Measurements from ENCODE around the gene HNF1B.

Gene HNF1B

DNA sequence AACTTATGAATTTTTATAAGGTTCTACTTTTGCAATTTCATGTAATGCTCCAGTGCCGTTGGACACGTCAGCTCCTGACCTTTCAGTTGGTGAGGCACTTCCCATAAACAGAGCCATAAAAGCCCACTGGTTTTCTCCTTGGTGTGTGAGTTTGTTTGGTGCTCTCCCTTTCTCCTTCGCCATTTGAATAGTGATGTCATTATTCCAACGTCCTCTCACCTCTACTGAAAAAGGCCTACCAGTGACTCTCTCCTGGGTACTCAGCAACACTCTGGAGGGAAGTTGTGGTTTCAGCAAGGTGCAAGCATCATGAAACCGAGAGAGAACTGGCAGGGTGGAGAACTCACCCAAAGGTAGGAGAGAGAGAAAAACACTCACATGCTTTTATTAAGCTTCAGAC lies 29.6 kb upstream of the HNF1B start:
- no peaks in the 10 kb centered on the region for H3K27me3 ChIP-seq (ENCODE audit: control insufficient read depth, insufficient read depth, low read length)
- no peak overlapping the region for H3K9ac ChIP-seq (ENCODE audit: low read length)
- no peak overlapping the region for H3K27ac ChIP-seq (ENCODE audit: low read depth, low read length)
- H3K4me3 ChIP-seq (ENCODE audit: low read length), result no peak overlapping the region
- no peaks in the 10 kb centered on the region for H3K36me3 ChIP-seq (ENCODE audit: control insufficient read depth, insufficient read depth, low read length)
- no peaks in the 10 kb centered on the region for H3K4me1 ChIP-seq (ENCODE audit: control insufficient read depth, insufficient read depth, low read length)

DNA sequence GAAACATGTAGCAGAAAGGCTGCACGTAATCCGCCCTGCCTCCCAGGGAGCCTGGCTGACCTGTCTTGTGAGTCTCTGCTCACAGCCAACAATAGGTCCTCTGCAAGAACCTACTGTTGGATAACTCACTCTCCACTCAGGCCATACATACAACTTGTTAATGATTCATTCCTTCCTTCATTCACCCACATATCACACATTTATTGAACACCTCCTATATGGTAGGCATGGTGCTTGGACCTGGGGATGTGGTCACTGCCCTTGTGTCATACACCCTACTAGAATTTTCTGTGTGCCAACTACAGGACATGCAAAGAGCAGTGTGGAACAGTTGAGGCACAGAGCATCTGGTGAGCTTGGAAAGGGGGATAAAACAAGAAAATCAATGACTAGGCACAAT lies 28.1 kb upstream of the HNF1B start:
- H3K27me3 ChIP-seq (ENCODE audit: control insufficient read depth, insufficient read depth, low read length), result no peaks in the 10 kb centered on the region
- H3K36me3 ChIP-seq (ENCODE audit: control insufficient read depth, insufficient read depth, low read length), result no peaks in the 10 kb centered on the region
- H3K9ac ChIP-seq (ENCODE audit: low read length), result no peak overlapping the region
- H3K27ac ChIP-seq (ENCODE audit: low read depth, low read length), result no peak overlapping the region
- no peak overlapping the region for H3K4me3 ChIP-seq (ENCODE audit: low read length)
- no peaks in the 10 kb centered on the region for H3K4me1 ChIP-seq (ENCODE audit: control insufficient read depth, insufficient read depth, low read length)

DNA sequence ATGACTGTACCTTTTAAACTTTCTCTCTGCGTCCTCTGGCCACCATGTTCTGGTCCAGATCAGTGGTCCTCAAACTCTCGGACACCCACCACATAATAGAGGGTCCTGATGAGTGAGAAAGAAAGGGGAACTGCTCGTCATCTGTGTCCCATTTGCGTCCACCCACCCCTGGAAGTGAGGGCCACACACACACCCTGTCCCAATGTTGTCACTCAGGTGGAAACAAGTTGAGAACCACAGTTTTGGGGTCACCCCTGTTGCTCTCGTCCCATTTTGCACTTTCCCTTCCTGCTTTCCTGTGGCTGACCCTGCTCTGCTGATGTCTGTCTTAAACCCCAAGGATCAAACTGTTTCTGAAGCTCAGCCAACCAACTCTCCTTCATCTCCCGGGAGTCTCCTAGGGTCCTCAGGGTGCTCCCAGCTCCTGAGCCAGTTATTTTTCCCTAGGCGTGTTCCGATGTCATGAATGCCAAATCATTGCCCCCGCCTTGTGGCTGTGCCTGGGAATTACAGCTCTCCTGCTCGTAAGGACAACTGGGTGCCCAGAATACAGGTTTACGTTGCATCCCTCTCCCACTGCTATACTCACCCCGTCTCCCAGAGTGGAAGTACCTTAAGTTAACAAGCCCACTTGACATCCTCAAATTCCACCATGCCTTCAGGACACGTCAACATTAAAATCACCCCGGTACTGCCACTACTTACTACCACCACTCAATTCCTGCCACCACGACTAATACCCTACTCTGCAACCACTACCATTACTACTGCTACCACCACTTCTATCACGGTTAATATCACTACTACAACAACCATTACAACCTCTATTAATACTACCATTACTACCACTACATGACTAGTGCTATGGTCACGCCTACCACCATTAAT lies 26.0 kb upstream of the HNF1B start:
- H3K27me3 ChIP-seq (ENCODE audit: control insufficient read depth, insufficient read depth, low read length), result no peaks in the 10 kb centered on the region
- H3K4me1 ChIP-seq (ENCODE audit: control insufficient read depth, insufficient read depth, low read length), result no peaks in the 10 kb centered on the region
- no peaks in the 10 kb centered on the region for H3K36me3 ChIP-seq (ENCODE audit: control insufficient read depth, insufficient read depth, low read length)
- no peak overlapping the region for H3K27ac ChIP-seq (ENCODE audit: low read depth, low read length)
- no peak overlapping the region for H3K4me3 ChIP-seq (ENCODE audit: low read length)
- H3K9ac ChIP-seq (ENCODE audit: low read length), result no peak overlapping the region

DNA sequence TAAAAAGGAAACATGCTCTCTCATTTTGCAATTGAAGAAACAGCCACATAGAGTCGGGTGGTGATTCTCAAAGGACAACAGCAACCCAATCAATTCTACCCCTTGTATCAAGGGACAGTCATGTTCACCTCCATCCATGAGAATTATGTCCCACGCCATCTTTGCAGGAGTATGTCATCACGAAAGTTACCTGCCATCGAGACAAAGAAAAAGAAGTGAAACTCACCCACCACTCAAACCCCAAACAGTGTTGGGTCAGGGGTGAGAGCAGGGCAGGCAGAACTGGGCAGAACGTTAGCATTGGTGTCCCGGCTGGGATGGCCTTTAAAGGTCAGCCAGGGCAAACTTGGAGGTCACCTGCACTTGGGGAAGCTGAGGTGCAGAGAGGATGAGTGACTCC lies 24.2 kb upstream of the HNF1B start:
- Histone ChIP-seq H3K36me3 (ENCODE audit: control insufficient read depth, insufficient read depth, low read length) (no peaks in the 10 kb centered on the region), H3K27me3 (ENCODE audit: control insufficient read depth, insufficient read depth, low read length) (no peaks in the 10 kb centered on the region)

DNA sequence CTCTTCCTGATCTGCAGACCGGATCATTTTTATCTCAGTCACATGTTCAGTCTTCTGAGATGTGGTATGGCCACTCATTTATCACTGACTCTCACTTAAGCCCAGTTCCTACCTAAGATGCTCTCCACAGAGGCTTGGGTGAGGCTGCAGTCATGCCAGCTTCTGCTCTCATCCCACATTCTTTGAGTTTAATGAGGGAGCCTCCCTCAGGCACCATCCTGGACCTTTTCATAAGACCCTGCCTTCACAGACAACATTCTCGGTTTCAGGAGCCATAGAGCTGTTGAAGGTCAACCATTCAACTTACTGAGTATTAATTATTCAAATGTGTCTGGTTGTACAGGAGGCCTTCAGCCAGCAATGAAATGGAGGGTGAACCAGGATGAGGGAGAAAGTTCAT lies 23.6 kb upstream of the HNF1B start:
- Histone ChIP-seq H3K36me3 (ENCODE audit: control insufficient read depth, insufficient read depth, low read length) (no peaks in the 10 kb centered on the region), H3K4me3 (ENCODE audit: low read length) (no peak overlapping the region), H3K4me1 (ENCODE audit: control insufficient read depth, insufficient read depth, low read length) (no peaks in the 10 kb centered on the region), H3K27me3 (ENCODE audit: control insufficient read depth, insufficient read depth, low read length) (no peaks in the 10 kb centered on the region), H3K27ac (ENCODE audit: low read depth, low read length) (no peak overlapping the region), H3K9ac (ENCODE audit: low read length) (no peak overlapping the region)

More for the DNA sequence above, 24.2 kb upstream of the HNF1B start:
- H3K4me3 ChIP-seq (ENCODE audit: low read length), result no peak overlapping the region
- no peak overlapping the region for H3K9ac ChIP-seq (ENCODE audit: low read length)
- no peaks in the 10 kb centered on the region for H3K4me1 ChIP-seq (ENCODE audit: control insufficient read depth, insufficient read depth, low read length)
- no peak overlapping the region for H3K27ac ChIP-seq (ENCODE audit: low read depth, low read length)

DNA sequence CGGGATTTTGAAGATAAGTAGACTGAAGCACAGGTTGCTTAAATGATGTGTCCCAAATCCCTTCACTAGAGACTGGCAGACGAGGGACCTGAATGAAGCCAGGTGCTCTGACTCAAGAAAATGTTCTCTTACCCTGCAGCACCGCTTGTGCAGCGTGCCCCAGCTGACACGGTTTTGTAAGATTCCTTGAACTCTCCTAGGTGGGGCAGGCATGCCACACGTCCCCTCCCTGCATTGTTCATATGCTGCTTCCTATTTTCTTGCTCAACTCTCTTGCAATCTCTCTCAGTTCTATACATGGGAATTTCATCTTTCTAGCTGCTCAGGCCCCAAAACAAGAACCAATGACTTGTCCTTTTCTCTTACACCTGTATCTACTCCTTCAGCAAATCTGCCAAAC lies 22.1 kb upstream of the HNF1B start:
- no peak overlapping the region for H3K9ac ChIP-seq (ENCODE audit: low read length)
- no peaks in the 10 kb centered on the region for H3K27me3 ChIP-seq (ENCODE audit: control insufficient read depth, insufficient read depth, low read length)
- H3K36me3 ChIP-seq (ENCODE audit: control insufficient read depth, insufficient read depth, low read length), result no peaks in the 10 kb centered on the region
- H3K4me1 ChIP-seq (ENCODE audit: control insufficient read depth, insufficient read depth, low read length), result no peaks in the 10 kb centered on the region
- no peak overlapping the region for H3K4me3 ChIP-seq (ENCODE audit: low read length)
- H3K27ac ChIP-seq (ENCODE audit: low read depth, low read length), result no peak overlapping the region

DNA sequence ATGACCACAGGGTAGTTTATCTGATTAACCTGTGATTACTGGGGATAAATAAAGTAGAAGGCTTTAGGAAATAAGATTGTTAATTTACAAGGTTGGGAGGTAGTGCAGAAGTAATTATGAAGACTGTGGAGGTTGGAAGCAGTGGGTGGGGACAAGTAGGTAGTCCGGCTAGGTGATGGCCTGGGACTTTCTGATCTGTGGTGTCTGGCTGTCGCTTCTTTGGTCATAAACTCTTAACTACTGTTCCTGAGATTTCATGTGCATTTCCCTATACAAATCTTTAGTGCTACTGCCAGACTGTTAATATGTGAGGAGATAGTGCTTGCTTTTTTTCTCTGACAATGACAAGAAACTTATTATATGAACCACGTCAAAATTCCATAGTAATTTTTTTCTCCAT lies 19.5 kb upstream of the HNF1B start:
- Histone ChIP-seq H3K4me3 (ENCODE audit: low read length) (no peak overlapping the region), H3K9ac (ENCODE audit: low read length) (no peak overlapping the region), H3K4me1 (ENCODE audit: control insufficient read depth, insufficient read depth, low read length) (no peaks in the 10 kb centered on the region), H3K36me3 (ENCODE audit: control insufficient read depth, insufficient read depth, low read length) (no peaks in the 10 kb centered on the region), H3K27me3 (ENCODE audit: control insufficient read depth, insufficient read depth, low read length) (no peaks in the 10 kb centered on the region), H3K27ac (ENCODE audit: low read depth, low read length) (no peak overlapping the region)

DNA sequence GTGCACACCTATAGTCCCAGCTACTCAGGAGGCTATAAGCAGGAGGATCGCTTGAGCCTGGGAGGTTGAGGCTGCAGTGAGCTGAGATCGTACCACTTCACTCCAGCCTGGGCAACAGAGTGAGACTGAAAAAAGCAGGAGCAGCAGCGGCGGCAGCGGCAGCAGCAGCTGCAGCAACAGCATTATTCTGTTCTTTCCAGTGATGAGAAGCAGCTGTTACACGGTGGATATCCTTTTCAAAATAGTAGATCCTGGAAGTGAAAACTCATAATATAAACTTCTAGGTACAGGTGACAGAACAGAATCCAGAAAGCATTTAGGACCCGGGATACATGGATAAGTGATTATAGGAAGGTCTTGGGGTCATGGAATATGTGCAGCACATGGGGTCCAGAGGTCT lies 17.8 kb upstream of the HNF1B start:
- H3K36me3 ChIP-seq (ENCODE audit: control insufficient read depth, insufficient read depth, low read length), result no peaks in the 10 kb centered on the region
- no peak overlapping the region for H3K27ac ChIP-seq (ENCODE audit: low read depth, low read length)
- H3K4me1 ChIP-seq (ENCODE audit: control insufficient read depth, insufficient read depth, low read length), result no peaks in the 10 kb centered on the region
- H3K9ac ChIP-seq (ENCODE audit: low read length), result no peak overlapping the region
- no peaks in the 10 kb centered on the region for H3K27me3 ChIP-seq (ENCODE audit: control insufficient read depth, insufficient read depth, low read length)
- no peak overlapping the region for H3K4me3 ChIP-seq (ENCODE audit: low read length)

DNA sequence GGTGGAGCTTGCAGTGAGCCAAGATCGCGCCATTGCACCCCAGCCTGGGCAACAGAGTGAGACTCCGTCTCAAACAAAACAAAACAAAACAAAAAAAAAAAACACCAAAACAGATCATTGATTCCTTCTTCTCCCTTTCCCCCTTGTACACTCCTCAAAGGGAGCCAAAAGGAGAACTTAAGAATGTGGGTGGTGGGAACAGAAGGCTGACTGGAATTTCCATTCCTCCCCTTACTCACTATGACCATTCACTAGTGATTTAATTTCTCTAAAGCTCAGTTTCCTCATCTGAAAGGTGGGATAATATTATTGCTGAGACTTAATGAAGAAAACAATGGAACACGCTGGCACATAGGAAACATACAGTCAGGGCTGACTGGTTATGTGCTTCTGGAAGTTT lies 17.1 kb upstream of the HNF1B start:
- no peaks in the 10 kb centered on the region for H3K4me1 ChIP-seq (ENCODE audit: control insufficient read depth, insufficient read depth, low read length)
- H3K9ac ChIP-seq (ENCODE audit: low read length), result no peak overlapping the region
- H3K27ac ChIP-seq (ENCODE audit: low read depth, low read length), result no peak overlapping the region
- H3K27me3 ChIP-seq (ENCODE audit: control insufficient read depth, insufficient read depth, low read length), result no peaks in the 10 kb centered on the region
- H3K4me3 ChIP-seq (ENCODE audit: low read length), result no peak overlapping the region
- H3K36me3 ChIP-seq (ENCODE audit: control insufficient read depth, insufficient read depth, low read length), result no peaks in the 10 kb centered on the region

DNA sequence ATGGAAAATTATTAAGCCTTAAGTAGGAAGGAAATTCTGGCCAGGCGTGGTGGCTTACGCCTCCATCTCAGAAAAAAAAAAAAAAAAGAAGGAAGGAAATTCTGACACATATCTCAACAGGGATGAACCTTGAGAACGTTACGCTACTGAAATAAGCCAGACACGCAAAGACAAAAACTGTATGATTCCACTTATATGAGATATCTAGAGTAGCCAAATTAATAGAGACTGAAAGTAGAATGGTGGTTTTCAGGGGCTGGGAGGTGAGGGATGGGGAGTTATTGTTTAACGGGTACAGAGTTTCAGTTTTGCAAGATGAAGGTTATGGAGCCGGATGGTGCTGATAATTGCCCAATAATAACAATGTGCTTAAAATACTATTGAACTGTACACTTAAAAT lies 16.2 kb upstream of the HNF1B start:
- Histone ChIP-seq H3K27me3 (ENCODE audit: control insufficient read depth, insufficient read depth, low read length) (no peaks in the 10 kb centered on the region), H3K27ac (ENCODE audit: low read depth, low read length) (no peak overlapping the region), H3K4me1 (ENCODE audit: control insufficient read depth, insufficient read depth, low read length) (no peaks in the 10 kb centered on the region), H3K36me3 (ENCODE audit: control insufficient read depth, insufficient read depth, low read length) (no peaks in the 10 kb centered on the region), H3K4me3 (ENCODE audit: low read length) (no peak overlapping the region), H3K9ac (ENCODE audit: low read length) (no peak overlapping the region)

DNA sequence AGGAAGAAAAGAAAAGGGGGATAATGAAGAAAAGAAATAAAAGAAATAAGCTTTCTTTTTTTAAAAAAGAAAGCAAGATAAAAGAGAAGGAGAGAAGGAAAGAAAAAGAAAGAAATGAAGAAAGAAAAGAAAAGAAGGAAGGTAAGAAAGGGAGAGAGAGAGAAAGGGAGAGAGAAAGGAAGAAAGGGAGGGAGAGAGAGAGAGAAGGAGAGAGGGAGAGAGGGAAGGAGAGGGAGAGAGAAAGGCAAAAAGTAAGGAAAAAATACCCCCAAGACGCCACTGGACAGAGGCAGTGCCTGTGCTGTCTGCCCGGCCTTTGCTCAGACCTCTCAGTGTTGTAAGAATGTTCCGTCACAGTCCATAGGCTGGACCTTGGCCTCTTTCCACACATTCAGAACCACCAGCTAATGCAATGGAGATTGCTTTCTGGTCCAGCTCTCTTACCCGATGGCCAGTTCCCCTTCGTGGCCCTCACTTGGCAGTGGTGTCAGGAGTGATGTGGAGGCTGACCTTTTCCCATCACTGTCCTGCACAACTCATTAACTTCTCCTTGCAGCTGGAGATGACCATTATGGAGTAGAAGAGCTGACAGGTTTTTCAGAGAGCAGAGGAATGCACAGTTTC lies 14.3 kb upstream of the HNF1B start:
- Histone ChIP-seq H3K27me3 (ENCODE audit: control insufficient read depth, insufficient read depth, low read length) (peaks cover 2% of the 10 kb centered on the region), H3K27ac (ENCODE audit: low read depth, low read length) (no peak overlapping the region), H3K9ac (ENCODE audit: low read length) (no peak overlapping the region), H3K4me1 (ENCODE audit: control insufficient read depth, insufficient read depth, low read length) (no peaks in the 10 kb centered on the region), H3K4me3 (ENCODE audit: low read length) (no peak overlapping the region), H3K36me3 (ENCODE audit: control insufficient read depth, insufficient read depth, low read length) (no peaks in the 10 kb centered on the region)

DNA sequence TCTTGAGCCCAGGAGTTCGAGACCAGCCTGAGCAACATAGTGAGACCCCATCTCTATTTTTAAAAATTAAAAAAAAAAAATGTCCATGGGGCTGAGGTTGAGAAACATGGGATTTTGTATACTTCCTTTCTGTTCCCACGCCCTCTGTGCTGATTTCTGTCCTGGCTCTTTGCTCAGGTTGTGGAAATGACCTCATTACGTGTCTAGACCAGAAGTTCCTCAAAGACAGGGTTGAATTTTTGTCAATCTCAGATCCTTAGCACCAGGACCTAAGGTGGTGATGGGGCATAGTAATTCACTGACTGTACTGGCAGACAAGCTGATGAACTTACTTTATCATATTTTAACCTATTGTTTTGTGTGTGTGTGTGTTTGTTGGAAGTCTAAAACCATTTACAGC lies 11.2 kb upstream of the HNF1B start:
- peaks cover 2% of the 10 kb centered on the region for H3K27me3 ChIP-seq (ENCODE audit: control insufficient read depth, insufficient read depth, low read length)
- H3K9ac ChIP-seq (ENCODE audit: low read length), result no peak overlapping the region
- H3K27ac ChIP-seq (ENCODE audit: low read depth, low read length), result no peak overlapping the region
- H3K4me3 ChIP-seq (ENCODE audit: low read length), result no peak overlapping the region
- H3K4me1 ChIP-seq (ENCODE audit: control insufficient read depth, insufficient read depth, low read length), result no peaks in the 10 kb centered on the region
- H3K36me3 ChIP-seq (ENCODE audit: control insufficient read depth, insufficient read depth, low read length), result no peaks in the 10 kb centered on the region

DNA sequence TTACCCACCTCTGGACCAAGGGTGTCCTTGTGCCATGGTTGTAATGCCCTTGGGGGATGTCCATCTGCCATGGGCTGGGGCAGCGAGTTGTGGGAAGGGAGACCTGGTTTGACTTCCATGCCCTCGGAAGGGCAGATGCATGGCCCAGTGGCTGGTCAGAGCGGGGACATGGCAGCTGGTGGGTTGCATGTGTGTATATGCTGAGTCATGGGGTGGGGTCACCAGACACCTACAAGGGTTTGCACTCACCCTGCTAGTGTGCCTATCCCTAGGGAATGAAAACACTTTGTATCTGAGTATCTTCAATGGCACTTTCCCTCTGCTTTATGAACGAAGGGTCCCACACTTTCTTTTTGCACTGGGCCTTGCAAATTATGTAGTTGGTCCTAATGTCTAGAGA lies 10.6 kb upstream of the HNF1B start:
- no peak overlapping the region for H3K4me3 ChIP-seq (ENCODE audit: low read length)
- no peak overlapping the region for H3K27ac ChIP-seq (ENCODE audit: low read depth, low read length)
- no peaks in the 10 kb centered on the region for H3K4me1 ChIP-seq (ENCODE audit: control insufficient read depth, insufficient read depth, low read length)
- H3K27me3 ChIP-seq (ENCODE audit: control insufficient read depth, insufficient read depth, low read length), result peaks cover 2% of the 10 kb centered on the region
- H3K36me3 ChIP-seq (ENCODE audit: control insufficient read depth, insufficient read depth, low read length), result no peaks in the 10 kb centered on the region
- H3K9ac ChIP-seq (ENCODE audit: low read length), result no peak overlapping the region

All from rectal smooth muscle tissue (tissue), 1 donor.